Heart left ventricle (tissue), 16 donors: Measurements from ENCODE around the gene BEST3. TPM values are rescaled to one million over a fixed set of nuclear protein-coding genes. Genes with fewer than 3 reads are reported as not detected.

Experiments
- ATAC-seq, 4 donors: fragments of 200-7000 bp; cut with Tn5 transposase; one replicate each; pipeline ENCODE4 v1.9.1; 2020 to 2022; ENCODE audit warnings: moderate library complexity in 4 of 4, mild to moderate bottlenecking in 3 of 4, moderate number of reproducible peaks in 1 of 4
- DNase-seq, 5 donors: peaks; one replicate each; pipeline ENCODE4 v3.0.0-alpha.2; 2020
- H3K27ac ChIP-seq, 12 donors: fragments of 200-600 bp; sonication (generic) in 4 of 12; one replicate each; pipeline versions ENCODE4 v1.5.0 to v1.8.0; 2016 to 2022; ENCODE audit warnings: mild to moderate bottlenecking in 2 of 12
- H3K27me3 ChIP-seq, 9 donors: fragments of 200-600 bp; sonication (generic) in 2 of 9; one replicate each; pipeline versions ENCODE4 v1.5.1 to v1.8.0; 2016 to 2022; ENCODE audit warnings: mild to moderate bottlenecking in 3 of 9
- H3K36me3 ChIP-seq, 9 donors: fragments of 200-600 bp; sonication (generic) in 2 of 9; one replicate each; pipeline versions ENCODE4 v1.5.0 to v1.8.0; 2018 to 2022; ENCODE audit warnings: mild to moderate bottlenecking in 2 of 9
- H3K4me1 ChIP-seq, 12 donors: fragments of 200-600 bp; sonication (generic) in 4 of 12; one replicate each; pipeline versions ENCODE4 v1.5.0 to v1.8.0; 2016 to 2022; ENCODE audit warnings: mild to moderate bottlenecking in 3 of 12
- H3K4me3 ChIP-seq, 12 donors: fragments of 200-600 bp; sonication (generic) in 4 of 12; one replicate each; pipeline versions ENCODE4 v1.5.0 to v1.8.0; 2017 to 2022; ENCODE audit warnings: mild to moderate bottlenecking in 9 of 12, moderate library complexity in 4 of 12
- H3K9me3 ChIP-seq, 12 donors: fragments of 200-600 bp; sonication (generic) in 4 of 12; one replicate each; pipeline versions ENCODE4 v1.5.0 to v1.8.0; 2016 to 2022; ENCODE audit warnings: mild to moderate bottlenecking in 1 of 12
- POLR2A ChIP-seq, 2 donors: fragments of 450-650 bp; IDR thresholded peaks; one replicate each; pipeline ENCODE4 v1.6.1; 2017; ENCODE audit warnings: antibody characterized with exemption in 2 of 2, mild to moderate bottlenecking in 2 of 2, moderate library complexity in 2 of 2
- WGBS, 4 donors: extraction: QIAGEN DNeasy Blood & Tissue Kit in 2 of 4; methylation state at CpG; one replicate each; pipeline versions ENCODE4 v1.1.5 to v1.1.7; 2013 to 2018; 5-methylcytosine and 5-hydroxymethylcytosine counted together
- intact Hi-C, 10 donors: fragments of 100-400 bp; cut with DNase I; formaldehyde crosslinking; loops; one replicate each; pipeline versions ENCODE4 v1.11.1 to v1.14.2; 2022
- polyA plus RNA-seq, 2 donors: library from polyadenylated mRNA; stranded (reverse); fragments of 200-250 nt; gene quantifications; one replicate each; pipeline ENCODE4 v1.2.3, GENCODE V29; 2013
- total RNA-seq, 9 donors: library from RNA; depleted of rRNA in 2 of 9; stranded (reverse); fragments of >200 nt in 2 of 9; fragmentation: NEBNext Ultra II Directional in 3 of 9; extraction: Animal tissue kit (Norgen Biotek cat#: 25700) in 3 of 9; gene quantifications; one replicate each; pipeline versions ENCODE4 v1.1.0 to v1.2.4, GENCODE V29; 2016 to 2023
- TF ChIP-seq, protein P1 (sequence below), 12 donors: fragments of 200-600 bp; sonication (generic) in 4 of 12; IDR thresholded peaks; one replicate each; pipeline versions ENCODE4 v1.5.0 to v1.8.0; 2018 to 2022; ENCODE audit warnings: antibody characterized with exemption in 12 of 12, mild to moderate bottlenecking in 5 of 12
- donor health status: ischemic (EF 13 %, LVEDD 7.1; RV severe dilation, severe dysfunction).
- donor health status: healthy with polysubstance abuse.
- donor health status: DM: no; HTN: yes; CAD: no.
- donor health status: DM: no; HTN: no; CAD: no.
- donor health status: ischemic (EF 25% LVEDD 6.9; RV normal size, moderate dysfunction).
- donor health status: ischemic (EF 25% LVEDD 5.7; RV mildly dilated, moderate dysfunction).
- donor health status: healthy.
- donor health status: DM: yes; HTN: yes; CAD: no.
- donor health status: ischemic (EF 35%, LVEDD 5.7; RV mildly dilated, moderate dysfunction).
- donor health status: nonischemic (EF 11% LVEDD 7.7; RV severe dilation, severe dysfunction).
- donor health status: DM: yes; HTN: yes; CAD: no.
- donor health status: PGD.
- donor health status: ischemic (EF 29% LVEDD 5.4; RV normal size, mild dysfunction).
- donor health status: nonischemic (EF 23%, LVEDD 6.1; RV moderate dilation, normal function).

Gene BEST3
- total and polyA plus RNA-seq, 11 donors = 0.15 to 5.3 (median 0.43) TPM; not detected in 2

DNA sequence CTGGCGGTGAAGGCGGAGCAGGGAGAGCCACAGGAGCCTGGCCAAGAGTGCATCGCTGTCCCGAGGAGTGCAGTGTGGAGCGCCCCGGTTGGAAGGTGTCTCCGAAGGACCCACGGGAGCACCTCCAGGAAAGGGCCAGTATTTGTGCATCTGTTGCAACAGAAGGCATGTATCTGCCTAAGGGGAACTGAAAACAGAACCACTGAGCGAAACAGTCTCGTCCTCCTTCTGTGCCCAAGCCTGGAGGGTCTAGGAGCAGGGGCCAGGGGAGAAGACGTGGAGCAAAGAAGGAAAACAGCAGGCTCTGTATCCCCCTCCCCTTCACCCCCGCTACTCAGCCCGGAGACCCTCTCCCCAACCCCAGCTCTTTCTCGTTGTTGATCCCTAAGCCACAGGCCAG lies 83.1 kb downstream of the BEST3 start:
- TF ChIP-seq, protein P1, sequence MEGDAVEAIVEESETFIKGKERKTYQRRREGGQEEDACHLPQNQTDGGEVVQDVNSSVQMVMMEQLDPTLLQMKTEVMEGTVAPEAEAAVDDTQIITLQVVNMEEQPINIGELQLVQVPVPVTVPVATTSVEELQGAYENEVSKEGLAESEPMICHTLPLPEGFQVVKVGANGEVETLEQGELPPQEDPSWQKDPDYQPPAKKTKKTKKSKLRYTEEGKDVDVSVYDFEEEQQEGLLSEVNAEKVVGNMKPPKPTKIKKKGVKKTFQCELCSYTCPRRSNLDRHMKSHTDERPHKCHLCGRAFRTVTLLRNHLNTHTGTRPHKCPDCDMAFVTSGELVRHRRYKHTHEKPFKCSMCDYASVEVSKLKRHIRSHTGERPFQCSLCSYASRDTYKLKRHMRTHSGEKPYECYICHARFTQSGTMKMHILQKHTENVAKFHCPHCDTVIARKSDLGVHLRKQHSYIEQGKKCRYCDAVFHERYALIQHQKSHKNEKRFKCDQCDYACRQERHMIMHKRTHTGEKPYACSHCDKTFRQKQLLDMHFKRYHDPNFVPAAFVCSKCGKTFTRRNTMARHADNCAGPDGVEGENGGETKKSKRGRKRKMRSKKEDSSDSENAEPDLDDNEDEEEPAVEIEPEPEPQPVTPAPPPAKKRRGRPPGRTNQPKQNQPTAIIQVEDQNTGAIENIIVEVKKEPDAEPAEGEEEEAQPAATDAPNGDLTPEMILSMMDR (IDR thresholded peaks at IDR 0.05) = no peak
- TF ChIP-seq POLR2A (IDR thresholded peaks at IDR 0.05) = no peak
- H3K27ac ChIP-seq = no peak overlapping the region
- H3K4me1 ChIP-seq = peaks cover 0 to 19% (median 0%) of the 10 kb centered on the region in 12 donors
- no peaks in the 10 kb centered on the region for H3K9me3 ChIP-seq
- no peaks in the 10 kb centered on the region for H3K36me3 ChIP-seq
- 81 to 85% (median 83%) methylated on average over 14 of the region's 14 CpGs for WGBS, 4 donors
- H3K27me3 ChIP-seq = no peaks in the 10 kb centered on the region
- intact Hi-C loops = no loop called here
- no peak overlapping the region for H3K4me3 ChIP-seq
- ATAC-seq = no peak
- no peak for DNase-seq

DNA sequence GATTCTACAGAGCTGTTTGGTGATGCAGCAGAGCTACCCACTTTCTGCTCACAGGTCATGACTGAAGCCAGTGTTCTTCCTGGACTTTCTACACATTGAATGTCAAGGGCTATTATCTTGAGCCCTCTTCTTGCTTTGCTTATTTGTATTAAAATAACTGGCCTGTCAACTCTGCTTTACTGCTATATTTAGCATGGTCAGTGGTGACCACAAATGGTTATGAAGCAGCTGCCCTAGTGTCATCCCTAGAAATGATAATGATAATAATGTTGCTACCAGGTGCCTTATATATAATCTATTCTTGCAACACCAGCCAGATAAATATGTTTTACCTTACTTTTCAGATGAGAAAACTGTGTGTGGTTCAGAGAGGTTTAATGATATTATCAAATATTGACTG lies 85.8 kb downstream of the BEST3 start:
- H3K36me3 ChIP-seq = no peaks in the 10 kb centered on the region
- TF ChIP-seq POLR2A (IDR thresholded peaks at IDR 0.05) = no peak
- TF ChIP-seq, protein P1 (IDR thresholded peaks at IDR 0.05) = no peak
- DNase-seq (no peak), ATAC-seq (peak in 3 of 4 donors; percentile 18 to 37 (median 28))
- H3K9me3 ChIP-seq = no peaks in the 10 kb centered on the region
- intact Hi-C loops = no loop called here
- peaks cover 0 to 9% (median 0%) of the 10 kb centered on the region in 12 donors for H3K4me1 ChIP-seq
- H3K4me3 ChIP-seq = peak overlapping the region in 8 of 12 donors; percentile 16 to 47 (median 36)
- H3K27me3 ChIP-seq = no peaks in the 10 kb centered on the region
- H3K27ac ChIP-seq = peak overlapping the region in 9 of 12 donors; percentile 41 to 84 (median 64)

DNA sequence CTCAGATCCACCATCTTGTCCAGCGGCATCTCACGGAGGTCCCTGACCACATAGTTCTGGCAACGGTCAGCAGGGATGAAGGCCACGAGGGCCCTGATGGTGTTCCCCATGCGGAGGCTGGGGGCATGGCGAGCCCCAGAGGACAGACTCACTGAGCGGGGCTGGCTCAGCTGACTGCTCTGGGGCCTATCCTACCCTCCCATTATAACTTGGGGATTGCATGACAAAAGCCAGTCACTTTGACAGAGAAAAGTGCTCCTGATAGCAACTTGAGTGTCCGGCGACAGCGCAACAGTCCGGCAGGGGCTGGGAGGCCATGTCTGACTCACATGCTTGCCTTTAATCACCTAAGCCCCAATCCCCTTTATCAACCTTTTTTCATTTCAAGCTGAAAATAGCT lies 88.4 kb downstream of the BEST3 start, which contains the start of gene LRRC10:
Gene LRRC10 (minus strand): TSS at position 179 of the 400 bp plus-strand sequence. CDS start 69 bp downstream, at position 110.
- Histone ChIP-seq H3K27me3 (no peaks in the 10 kb centered on the region), H3K9me3 (no peaks in the 10 kb centered on the region), H3K4me3 (peak within 1 kb of the TSS; percentile 2 to 62 (median 44)), H3K27ac (peak within 1 kb of the TSS in 11 of 12 donors; percentile 42 to 84 (median 68)), H3K4me1 (peaks cover 0 to 11% (median 0%) of the 10 kb centered on the region in 12 donors), H3K36me3 (no peaks in the 10 kb centered on the region)
- ATAC-seq (peak; percentile 66 to 89 (median 80)), DNase-seq (peak; percentile 32 to 82 (median 66))
- WGBS, 4 donors = 37 to 65% (median 56%) methylated on average over 11 of the region's 11 CpGs
- intact Hi-C loops = no loop called here
- TF ChIP-seq POLR2A (IDR thresholded peaks at IDR 0.05) = no peak
- TF ChIP-seq, protein P1 (IDR thresholded peaks at IDR 0.05) = peak in 1 of 12 donors; percentile 13

DNA sequence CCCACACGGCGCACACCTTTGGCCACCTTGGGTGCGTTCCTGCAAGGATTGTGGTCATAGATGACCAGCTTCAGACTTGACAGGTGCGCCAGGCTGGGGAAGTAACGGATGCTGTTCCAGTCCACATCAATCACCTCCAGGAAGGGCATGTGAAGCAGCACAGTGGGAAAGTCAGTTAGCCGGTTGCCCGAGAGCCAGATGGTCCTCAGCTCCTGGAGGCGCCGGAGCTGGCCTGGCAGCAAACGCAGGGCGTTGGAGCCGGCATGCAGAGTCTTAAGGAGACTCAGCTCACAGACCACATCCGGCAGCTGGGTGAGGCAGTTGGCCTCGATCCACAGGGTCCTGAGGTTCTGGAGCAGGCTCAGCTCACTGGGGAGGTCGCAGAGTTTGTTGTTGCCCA lies 89.0 kb downstream of the BEST3 start:
- Histone ChIP-seq H3K4me3 (peak overlapping the region; percentile 2 to 62 (median 44)), H3K27ac (peak overlapping the region in 11 of 12 donors; percentile 20 to 84 (median 64)), H3K36me3 (no peaks in the 10 kb centered on the region), H3K9me3 (no peaks in the 10 kb centered on the region), H3K27me3 (no peaks in the 10 kb centered on the region), H3K4me1 (peaks cover 0 to 11% (median 0%) of the 10 kb centered on the region in 12 donors)
- TF ChIP-seq, protein P1 (IDR thresholded peaks at IDR 0.05) = no peak
- TF ChIP-seq POLR2A (IDR thresholded peaks at IDR 0.05) = no peak
- 50 to 72% (median 65%) methylated on average over 13 to 15 of the region's 15 CpGs for WGBS, 4 donors
- peak; percentile 15 to 31 (median 16) for ATAC-seq
- intact Hi-C loops = no loop called here
- no peak for DNase-seq
